Dermis lymphatic vessel endothelial cell (primary cell): Measurements from ENCODE around the gene DAZAP2. TPM values are rescaled to one million over a fixed set of nuclear protein-coding genes. Genes with fewer than 3 reads are reported as not detected.

Experiments
- total RNA-seq: library from RNA; depleted of rRNA; stranded (reverse); fragments of >200 nt; gene quantifications from 2 replicates; pipeline ENCODE4 v1.2.1, GENCODE V29; 2014

DAZAP2 gene
- 88.1 and 90.7 TPM in 2 replicates for total RNA-seq

DNA sequence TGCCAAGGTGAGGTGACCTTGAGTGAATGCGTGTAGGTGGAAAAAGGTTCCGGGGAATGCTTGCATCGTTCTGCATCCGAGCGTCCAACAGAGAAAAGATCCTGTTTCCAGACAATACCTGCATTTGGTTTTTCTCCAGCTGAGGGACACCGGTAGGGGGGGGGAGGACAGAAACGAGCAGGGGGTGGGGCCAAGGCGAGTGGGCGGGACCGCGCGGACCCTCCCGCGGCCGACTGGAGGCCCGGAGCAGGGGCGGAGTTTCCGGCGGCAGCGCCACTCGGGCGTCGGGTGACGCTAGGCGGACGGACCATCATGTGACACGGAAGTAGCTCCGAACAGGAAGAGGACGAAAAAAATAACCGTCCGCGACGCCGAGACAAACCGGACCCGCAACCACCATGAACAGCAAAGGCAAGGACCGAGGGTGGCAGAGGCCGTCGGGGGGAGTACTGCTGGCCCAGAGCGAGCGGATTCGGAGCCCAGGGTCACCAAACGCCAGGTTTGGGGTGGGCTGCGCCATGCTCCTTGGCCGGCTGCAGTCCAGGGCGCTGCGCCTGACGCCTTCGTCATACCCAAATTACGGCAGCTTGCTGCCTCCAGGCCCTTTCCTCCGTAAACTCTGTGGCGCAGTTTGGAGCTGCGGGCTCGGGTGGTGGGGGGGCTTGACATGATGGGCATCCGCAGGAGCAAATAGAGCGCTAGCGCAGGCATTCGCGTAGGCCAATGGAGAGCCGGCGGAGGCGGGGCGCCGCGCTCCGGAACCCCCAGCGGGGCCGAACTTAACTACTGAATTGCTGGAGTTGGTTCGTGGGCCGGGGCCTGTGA is at the start of gene DAZAP2:
DAZAP2 (plus strand) TSS at position 317 of the 825 bp plus-strand sequence; CDS start at position 399, 82 bp downstream.

GRCh38 chr12:51217968-51218606 is 20.5 kb upstream of the DAZAP2 start, which contains the start of gene POU6F1:
Gene POU6F1, minus strand, starts transcription at chr12:51218062. Its CDS starts 11,226 bp downstream, at chr12:51206836.

DNA sequence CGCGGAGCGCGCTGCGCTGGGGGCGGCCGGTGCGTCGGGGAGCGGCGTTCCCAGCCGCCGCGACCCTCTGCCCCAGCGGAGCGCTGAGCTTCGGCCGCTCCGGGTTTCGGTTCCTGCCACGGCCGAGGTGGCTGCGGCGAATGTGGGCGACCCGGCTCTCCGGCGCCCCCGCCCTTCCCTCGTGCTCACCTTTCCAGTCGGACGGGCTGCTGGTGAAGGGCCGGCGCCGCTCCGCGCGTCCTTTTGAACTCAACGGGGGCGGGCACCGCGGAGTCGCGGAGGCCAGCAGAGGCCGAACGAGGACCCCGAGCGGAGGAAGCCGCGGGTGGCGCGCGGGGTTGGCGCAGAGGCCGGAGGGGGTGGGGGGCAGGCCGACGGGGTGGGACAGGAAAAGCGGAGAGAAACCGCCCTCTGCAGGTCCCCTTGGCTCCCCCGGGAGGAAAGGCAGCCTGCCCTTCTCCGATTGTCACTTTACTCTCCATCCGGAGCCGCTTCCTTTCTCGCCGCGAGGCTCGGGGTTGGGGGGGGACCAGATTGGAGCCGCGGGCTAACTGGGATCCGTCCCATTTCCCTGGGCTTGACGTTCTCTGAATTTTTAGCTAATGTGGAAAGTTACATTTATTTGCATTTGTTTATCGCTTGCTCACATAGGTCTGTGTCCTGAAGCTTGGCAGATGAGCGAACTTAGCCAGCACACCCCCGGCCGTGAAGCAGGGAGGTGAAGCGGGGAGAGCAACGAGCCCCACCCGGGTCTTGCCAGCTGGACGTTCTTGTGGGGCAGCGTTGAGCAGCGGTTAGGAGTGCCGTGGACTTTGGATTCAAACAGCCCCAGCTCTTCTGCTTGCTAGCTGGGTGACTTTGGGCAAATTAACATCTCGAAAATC is 31.7 kb downstream of the DAZAP2 start, which contains the start of gene SMAGP:
SMAGP (minus strand) TSS at position 349 of the 884 bp plus-strand sequence. CDS start 1,137 bp downstream, outside the sequence.

Other genes starting within 250 kb of the DAZAP2 start
- 36.0 and 44.6 TPM in 2 replicates for gene SLC11A2, start 212.4 kb upstream of the DAZAP2 start, total RNA-seq
- 35.1 and 42.4 TPM in 2 replicates for gene LETMD1, start 190.5 kb upstream of the DAZAP2 start, total RNA-seq
- gene CSRNP2, start 155.2 kb upstream of the DAZAP2 start, total RNA-seq: 14.4 and 17.4 TPM in 2 replicates
- 10.0 and 16.1 TPM in 2 replicates for gene TFCP2, start 65.7 kb upstream of the DAZAP2 start, total RNA-seq
- gene POU6F1, start 20.8 kb upstream of the DAZAP2 start, total RNA-seq: 1.5 and 2.2 TPM in 2 replicates
- gene SMAGP, start 31.6 kb downstream of the DAZAP2 start, total RNA-seq: 17.0 and 21.4 TPM in 2 replicates
- gene BIN2, start 85.3 kb downstream of the DAZAP2 start, total RNA-seq: not detected in 2 replicates
- not detected in 2 replicates for gene CELA1, start 107.9 kb downstream of the DAZAP2 start, total RNA-seq
- 11.7 and 12.3 TPM in 2 replicates for gene GALNT6, start 152.6 kb downstream of the DAZAP2 start, total RNA-seq
- 0.87 and 1.2 TPM in 2 replicates for gene SLC4A8, start 186.0 kb downstream of the DAZAP2 start, total RNA-seq